HepG2 (cell line): ENCODE measurements around the gene KSR1. TPM values are rescaled to one million over a fixed set of nuclear protein-coding genes. Genes with fewer than 3 reads are reported as not detected.

ENCODE experiments used
- ETV6 ChIP-seq: sonication (generic); formaldehyde crosslinking; conservative IDR thresholded peaks from 2 replicates; pipeline ENCODE4 v1.4.0; 2020; ENCODE audit warnings: missing genetic modification reagents
- FLYWCH1 ChIP-seq: sonication (generic); formaldehyde crosslinking; IDR thresholded peaks from 2 replicates; pipeline ENCODE4 v1.8.1; 2023; ENCODE audit warnings: mild to moderate bottlenecking, missing genetic modification reagents
- GLMP ChIP-seq: sonication (generic); formaldehyde crosslinking; IDR thresholded peaks from 2 replicates; pipeline ENCODE4 v1.9.0; 2021; ENCODE audit warnings: missing genetic modification reagents, mild to moderate bottlenecking, borderline replicate concordance
- ISL2 ChIP-seq: sonication (generic); formaldehyde crosslinking; IDR thresholded peaks from 2 replicates; pipeline ENCODE4 v1.5.0; 2020; ENCODE audit warnings: missing genetic modification reagents
- KDM3A ChIP-seq: IDR thresholded peaks from 2 replicates; pipeline ENCODE4 v1.6.1; 2018; ENCODE audit warnings: low read depth, missing compliant biosample characterization
- KIAA2018 ChIP-seq: sonication (generic); formaldehyde crosslinking; IDR thresholded peaks from 2 replicates; pipeline ENCODE4 v1.5.0; 2020; ENCODE audit warnings: mild to moderate bottlenecking, missing genetic modification reagents, borderline replicate concordance
- NCOA2 ChIP-seq: sonication (generic); formaldehyde crosslinking; IDR thresholded peaks from 2 replicates; pipeline ENCODE4 v1.8.0; 2022; ENCODE audit warnings: inconsistent platforms
- PCBP2 ChIP-seq: fragments of 200-400 bp; formaldehyde crosslinking; optimal IDR thresholded peaks from 2 replicates; pipeline ENCODE3; 2018; ENCODE audit warnings: low read length, low read depth; ENCODE audit not compliant: poor library complexity, severe bottlenecking
- POGZ ChIP-seq: sonication (generic); formaldehyde crosslinking; IDR thresholded peaks from 2 replicates; pipeline ENCODE4 v1.4.0; 2020; ENCODE audit warnings: mild to moderate bottlenecking, missing genetic modification reagents
- PPARG ChIP-seq: conservative IDR thresholded peaks from 2 replicates; pipeline ENCODE4 v1.6.1; 2016; ENCODE audit warnings: missing biosample characterization, missing genetic modification reagents
- SAFB2 ChIP-seq: sonication (generic); formaldehyde crosslinking; IDR thresholded peaks from 2 replicates; pipeline ENCODE4 v1.5.1; 2020; ENCODE audit warnings: missing genetic modification reagents, low read depth, mild to moderate bottlenecking, borderline replicate concordance
- SP2 ChIP-seq: sonication (generic); formaldehyde crosslinking; IDR thresholded peaks from 2 replicates; pipeline ENCODE4 v1.5.1; 2020; ENCODE audit warnings: mild to moderate bottlenecking, missing genetic modification reagents
- TBP ChIP-seq: sonication (generic); formaldehyde crosslinking; IDR thresholded peaks from 2 replicates; pipeline ENCODE4 v1.5.0; 2020; ENCODE audit warnings: missing genetic modification reagents
- THAP11 ChIP-seq: IDR thresholded peaks from 2 replicates; pipeline ENCODE4 v1.6.1; 2016; ENCODE audit warnings: missing biosample characterization, missing genetic modification reagents
- ZBTB38 ChIP-seq: sonication (generic); formaldehyde crosslinking; IDR thresholded peaks from 2 replicates; pipeline ENCODE4 v1.5.1; 2020; ENCODE audit warnings: mild to moderate bottlenecking, missing genetic modification reagents
- ZC3H13 ChIP-seq: sonication (generic); formaldehyde crosslinking; IDR thresholded peaks from 2 replicates; pipeline ENCODE4 v1.8.1; 2023; ENCODE audit warnings: mild to moderate bottlenecking, missing genetic modification reagents, moderate library complexity
- ZNF280B ChIP-seq: sonication (generic); formaldehyde crosslinking; IDR thresholded peaks from 2 replicates; pipeline ENCODE4 v1.5.0; 2020; ENCODE audit warnings: missing genetic modification reagents, mild to moderate bottlenecking, borderline replicate concordance
- ZNF570 ChIP-seq: sonication (generic); formaldehyde crosslinking; IDR thresholded peaks from 2 replicates; pipeline ENCODE4 v1.4.0; 2020; ENCODE audit warnings: mild to moderate bottlenecking, missing genetic modification reagents, borderline replicate concordance
- ZNF572 ChIP-seq: sonication (generic); formaldehyde crosslinking; IDR thresholded peaks from 2 replicates; pipeline ENCODE4 v1.5.1; 2020; ENCODE audit warnings: mild to moderate bottlenecking, missing genetic modification reagents
- polyA plus RNA-seq, 8 experiments: library from polyadenylated mRNA; depleted of rRNA in 3 of 8; stranded (reverse) in 7 of 8; unstranded in 1 of 8; fragments of >200 nt; fragmentation: Illumina TruSeq in 4 of 8; extraction: Trizol in 4 of 8; gene quantifications; 2 replicates each; pipeline versions ENCODE4 v1.2.1 to v1.2.3, GENCODE V29; 2011 to 2016; ENCODE audit warnings: low read depth in 4 of 8, missing spikeins in 1 of 8, mixed read lengths in 1 of 8; ENCODE audit not compliant: insufficient read depth in 1 of 8
- total RNA-seq, 5 experiments: library from RNA; depleted of rRNA; stranded (reverse); fragments of >200 nt; fragmentation: Illumina TruSeq; extraction: Trizol; gene quantifications; 2 replicates each; pipeline ENCODE4 v1.2.3, GENCODE V29; 2016; ENCODE audit warnings: low read depth in 1 of 5

Gene KSR1
- total and polyA plus RNA-seq, 2 of the 13 experiments (the other 11 are each of a cell fraction or from before 2014, with no cell fraction given), result 10.1 to 16.6 TPM

- TF ChIP-seq GLMP (CRISPR knock-in tag) (no peak), ZNF570 (CRISPR knock-in tag) (no peak), ZNF280B (CRISPR knock-in tag) (no peak), ZBTB38 (no peak), NCOA2 (peak; percentile 69), KIAA2018 (CRISPR knock-in tag) (no peak), ZNF572 (CRISPR knock-in tag) (no peak), PPARG (0 out of 2 replicates have a peak, but pooled peaks have one; percentile 47), POGZ (no peak), ZC3H13 (CRISPR knock-in tag) (peak; percentile 37; the same call in 1 of the 2 replicates), TBP (CRISPR knock-in tag) (no peak), SP2 (CRISPR knock-in tag) (no peak), ISL2 (CRISPR knock-in tag) (peak; percentile 45; the same call in 1 of the 2 replicates), KDM3A (CRISPR knock-in tag) (no peak), FLYWCH1 (no peak), PCBP2 (no peak), THAP11 (CRISPR knock-in tag) (peak; percentile 88), SAFB2 (CRISPR knock-in tag) (no peak), ETV6 (CRISPR knock-in tag) (no peak)
Observed at GRCh38 chr17:27457731-27458523, 1.7 kb downstream of the KSR1 start (continued).
